HUES6 (cell line): Measurements from ENCODE around the gene GRHL3.
A peak's percentile ranks its signal among the peaks of the same experiment; 100 is the strongest.
"Not testable (repeated sequence)": the region's sequence is repeated elsewhere in the genome, so short reads cannot be mapped to it uniquely, and the experiment has no call there.

Source experiments
- H3K27ac ChIP-seq: 2 replicates; pipeline ENCODE4 v1.7.0; 2013; ENCODE audit warnings: low read depth, mild to moderate bottlenecking, low read length, inconsistent platforms
- H3K27me3 ChIP-seq: 2 replicates; pipeline ENCODE4 v1.6.1; 2013; ENCODE audit warnings: low read length; ENCODE audit not compliant: control insufficient read depth, insufficient read depth
- H3K36me3 ChIP-seq: 2 replicates; pipeline ENCODE4 v1.6.1; 2013; ENCODE audit warnings: low read length; ENCODE audit not compliant: control insufficient read depth, insufficient read depth
- H3K4me1 ChIP-seq: 2 replicates; pipeline ENCODE4 v1.6.1; 2013; ENCODE audit warnings: low read length; ENCODE audit not compliant: control insufficient read depth, insufficient read depth
- H3K4me3 ChIP-seq: 2 replicates; pipeline ENCODE4 v1.5.1; 2013; ENCODE audit warnings: low read depth, low read length
- H3K9ac ChIP-seq: one replicate; pipeline ENCODE4 v1.6.1; 2013; ENCODE audit warnings: mild to moderate bottlenecking, low read length
- H3K9me3 ChIP-seq: 2 replicates; pipeline ENCODE4 v1.6.1; 2013; ENCODE audit warnings: low read depth, low read length; ENCODE audit not compliant: control insufficient read depth, insufficient read depth

GRHL3 gene

DNA sequence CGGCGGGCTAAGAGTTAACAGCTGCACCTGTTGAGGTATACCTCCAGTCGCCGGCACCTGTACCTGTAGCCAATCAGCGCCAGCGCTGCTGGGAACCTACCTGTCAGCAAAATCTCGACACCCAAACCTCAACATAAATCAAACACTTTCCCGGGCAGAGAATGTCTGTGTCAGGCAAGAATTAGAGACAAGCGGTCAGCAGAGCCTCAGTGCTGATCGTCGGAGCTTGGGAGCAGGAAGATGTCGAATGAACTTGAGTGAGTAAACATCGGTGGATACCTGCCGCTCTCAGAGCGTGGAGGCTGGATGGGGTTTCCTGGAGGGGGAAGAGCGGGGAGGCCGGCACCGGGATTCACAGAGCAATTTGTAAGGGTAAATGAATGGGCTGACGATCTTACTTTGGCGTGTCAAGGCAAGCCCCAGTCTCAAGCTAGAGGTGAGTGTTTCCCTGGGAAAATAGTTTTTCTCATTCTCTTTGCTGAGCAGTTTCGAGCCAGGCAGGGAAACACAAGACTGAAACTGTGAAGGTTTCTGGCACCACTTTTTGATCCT lies at the start of gene GRHL3:
Gene GRHL3, plus strand, starts transcription at position 46 of the 552 bp plus-strand sequence. Its CDS starts 195 bp downstream, at position 241.
- peaks cover 58% of the 10 kb centered on the region for H3K4me1 ChIP-seq
- H3K9ac ChIP-seq: peak within 1 kb of the TSS; percentile 91
- H3K27me3 ChIP-seq: peaks cover 32% of the 10 kb centered on the region

DNA sequence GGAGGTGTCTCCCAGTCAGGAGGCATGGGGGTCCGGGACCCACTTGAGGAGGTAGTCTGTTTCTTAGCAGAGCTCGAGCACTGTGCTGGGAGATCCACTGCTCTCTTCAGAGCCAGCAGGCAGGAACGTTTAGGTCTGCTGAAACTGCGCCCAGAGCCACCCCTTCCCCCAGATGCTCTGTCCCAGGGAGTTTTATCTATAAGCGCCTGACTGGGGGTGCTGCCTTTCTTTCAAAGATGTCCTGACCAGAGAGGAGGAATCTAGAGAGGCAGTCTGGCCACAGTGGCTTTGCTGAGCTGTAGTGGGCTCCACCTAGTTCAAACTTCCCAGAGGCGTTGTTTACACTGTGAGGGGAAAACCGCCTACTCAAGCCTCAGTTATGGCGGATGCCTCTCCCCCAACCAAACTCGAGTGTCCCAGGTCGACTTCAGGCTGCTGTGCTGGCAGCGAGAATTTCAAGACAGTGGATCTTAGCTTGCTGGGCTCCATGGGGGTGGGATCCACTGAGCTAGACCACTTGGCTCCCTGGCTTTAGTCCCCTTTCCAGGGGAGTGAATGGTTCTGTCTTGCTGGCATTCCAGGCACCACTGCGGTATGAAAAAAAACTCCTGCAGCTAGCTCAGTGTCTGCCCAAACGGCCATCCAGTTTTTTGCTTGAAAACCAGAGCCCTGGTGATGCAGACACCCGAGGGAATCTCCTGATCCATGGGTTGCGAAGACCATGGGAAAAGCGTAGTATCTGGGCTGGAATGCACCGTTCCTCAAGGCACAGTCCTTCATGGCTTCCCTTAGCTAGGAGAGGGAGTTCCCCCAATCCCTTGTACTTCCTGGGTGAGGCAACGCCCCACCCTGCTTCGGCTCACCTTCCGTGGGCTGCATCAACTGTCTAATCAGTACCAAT lies 44.7 kb upstream of the GRHL3 start:
- H3K27ac ChIP-seq, H3K27me3 ChIP-seq, H3K9me3 ChIP-seq, H3K9ac ChIP-seq, H3K4me1 ChIP-seq, H3K4me3 ChIP-seq, H3K36me3 ChIP-seq: not testable (repeated sequence)

More for the DNA sequence above, at the start of gene GRHL3:
- H3K4me3 ChIP-seq: peak within 1 kb of the TSS; percentile 64
- no peaks in the 10 kb centered on the region for H3K36me3 ChIP-seq
- H3K9me3 ChIP-seq: no peaks in the 10 kb centered on the region
- H3K27ac ChIP-seq: no peak within 1 kb of the TSS

DNA sequence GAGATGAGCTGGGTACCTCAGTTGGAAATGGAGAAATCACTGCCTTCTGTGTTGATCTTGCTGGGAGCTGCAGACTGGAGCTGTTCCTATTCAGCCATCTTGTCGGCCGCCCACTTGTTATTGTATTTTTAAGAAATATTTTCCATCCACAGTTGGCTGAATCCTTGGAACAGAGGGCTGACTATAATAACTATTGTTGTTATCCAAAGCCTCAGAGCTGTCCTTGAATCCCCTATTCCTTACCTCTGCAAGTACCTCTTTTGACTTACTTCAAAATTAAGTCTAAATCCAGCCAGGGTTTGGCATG lies 44.1 kb upstream of the GRHL3 start:
- Histone ChIP-seq H3K27ac (no peak overlapping the region), H3K4me3 (no peak overlapping the region), H3K27me3 (no peaks in the 10 kb centered on the region), H3K9me3 (0 out of 2 replicates have a peak, but pooled peaks cover 2% of the 10 kb centered on the region), H3K4me1 (no peaks in the 10 kb centered on the region), H3K9ac (no peak overlapping the region), H3K36me3 (no peaks in the 10 kb centered on the region)

DNA sequence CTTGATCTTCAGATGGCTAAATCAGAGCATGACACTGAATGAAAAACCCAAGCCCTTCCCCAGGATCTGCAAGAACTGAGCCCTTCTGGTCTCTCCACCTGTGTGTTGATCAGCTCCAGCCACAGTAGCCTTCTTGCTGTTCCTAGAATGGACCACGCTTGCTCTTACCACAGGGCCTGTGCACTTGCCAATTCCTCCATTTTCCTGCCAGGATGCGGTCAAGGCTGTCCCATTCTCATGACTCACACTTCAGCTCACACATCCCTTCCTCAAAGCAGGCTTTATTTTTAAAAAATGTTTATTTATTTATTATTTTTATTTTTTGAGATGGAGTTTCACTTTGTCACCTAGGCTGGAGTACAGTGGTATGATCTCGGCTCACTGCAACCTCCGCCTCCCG lies 43.6 kb upstream of the GRHL3 start:
- Histone ChIP-seq H3K36me3 (no peaks in the 10 kb centered on the region), H3K27ac (no peak overlapping the region), H3K4me1 (no peaks in the 10 kb centered on the region), H3K9me3 (0 out of 2 replicates have a peak, but pooled peaks cover 2% of the 10 kb centered on the region), H3K4me3 (no peak overlapping the region), H3K27me3 (no peaks in the 10 kb centered on the region), H3K9ac (no peak overlapping the region)

DNA sequence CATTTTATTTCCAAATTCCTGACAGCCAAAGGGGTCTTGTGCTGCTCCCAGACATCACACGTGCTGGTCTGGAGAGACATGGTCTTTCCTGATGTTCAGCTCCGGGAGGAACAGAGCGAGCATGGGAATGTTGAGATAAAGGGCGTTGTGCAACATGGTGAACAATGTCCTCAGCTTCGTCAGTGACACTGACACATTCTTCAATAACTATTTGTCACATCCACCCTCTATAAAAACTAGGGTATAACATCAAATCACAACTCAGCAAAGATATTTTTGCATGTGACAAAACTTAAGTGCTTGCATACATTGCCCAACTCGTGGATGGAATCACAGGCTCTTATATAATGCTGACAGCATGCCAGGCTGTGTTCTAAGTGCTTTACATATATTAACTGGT lies 42.4 kb upstream of the GRHL3 start:
- Histone ChIP-seq H3K9ac (no peak overlapping the region), H3K27ac (no peak overlapping the region), H3K36me3 (no peaks in the 10 kb centered on the region), H3K27me3 (no peaks in the 10 kb centered on the region), H3K4me1 (no peaks in the 10 kb centered on the region), H3K9me3 (0 out of 2 replicates have a peak, but pooled peaks cover 2% of the 10 kb centered on the region), H3K4me3 (no peak overlapping the region)

DNA sequence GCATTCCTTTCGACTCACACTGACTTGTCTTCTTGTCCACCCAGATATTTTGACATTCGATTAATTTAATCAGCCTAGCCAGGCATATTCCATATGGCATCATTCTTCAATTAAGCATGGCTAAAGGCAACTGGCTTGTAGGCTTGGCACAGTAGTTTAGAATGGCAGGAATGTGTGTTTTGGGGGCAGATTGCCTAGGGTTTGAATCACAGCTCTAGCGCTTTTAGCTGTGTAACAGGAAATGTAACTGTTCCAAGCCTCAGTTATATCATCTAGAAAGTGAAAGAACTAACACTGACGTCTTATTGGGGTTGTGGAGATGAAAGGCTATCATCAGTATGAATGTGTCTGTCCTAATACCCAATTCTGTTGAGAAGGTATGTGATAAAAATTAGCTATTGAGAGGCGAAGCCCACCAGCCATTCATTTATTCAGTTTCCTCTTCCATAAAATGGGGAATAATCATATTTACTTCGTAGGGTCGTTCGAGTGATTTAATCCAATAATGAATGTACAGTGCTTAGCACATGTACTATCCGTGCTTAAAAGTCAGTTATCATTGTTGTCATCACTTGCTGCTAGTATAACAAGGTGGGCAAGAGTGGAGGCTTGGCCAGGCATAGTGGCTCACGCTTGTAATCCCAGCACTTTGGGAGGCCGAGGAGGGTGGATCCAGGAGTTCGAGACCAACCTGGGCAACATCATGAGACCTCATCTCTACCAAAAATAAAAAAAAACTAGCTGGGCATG lies 41.6 kb upstream of the GRHL3 start:
- Histone ChIP-seq H3K4me3 (no peak overlapping the region), H3K27me3 (no peaks in the 10 kb centered on the region), H3K4me1 (no peaks in the 10 kb centered on the region), H3K9ac (no peak overlapping the region), H3K36me3 (no peaks in the 10 kb centered on the region), H3K27ac (no peak overlapping the region), H3K9me3 (0 out of 2 replicates have a peak, but pooled peaks cover 2% of the 10 kb centered on the region)

DNA sequence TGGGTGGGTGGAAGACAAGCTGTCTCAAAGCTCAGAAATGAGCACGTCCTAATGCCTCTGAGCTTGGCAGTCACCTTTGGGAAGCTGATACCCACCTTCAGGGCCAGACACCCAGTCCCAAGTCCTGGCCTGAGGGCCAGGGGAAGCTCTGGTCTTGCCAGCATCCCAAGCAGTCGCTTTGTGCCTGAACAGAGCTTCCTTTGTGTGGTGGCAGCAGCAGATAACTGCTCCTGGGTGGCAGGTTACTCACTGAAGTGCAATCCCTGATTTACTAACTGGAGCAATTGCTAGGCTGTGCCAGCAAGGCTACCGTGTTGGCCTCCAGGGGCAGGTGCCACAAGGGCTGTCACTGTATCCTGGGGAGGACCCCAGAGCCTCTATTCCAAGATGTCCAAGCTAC lies 40.4 kb upstream of the GRHL3 start:
- Histone ChIP-seq H3K9me3 (0 out of 2 replicates have a peak, but pooled peaks cover 2% of the 10 kb centered on the region), H3K4me3 (no peak overlapping the region), H3K27ac (no peak overlapping the region), H3K4me1 (no peaks in the 10 kb centered on the region), H3K27me3 (no peaks in the 10 kb centered on the region), H3K9ac (no peak overlapping the region), H3K36me3 (no peaks in the 10 kb centered on the region)

DNA sequence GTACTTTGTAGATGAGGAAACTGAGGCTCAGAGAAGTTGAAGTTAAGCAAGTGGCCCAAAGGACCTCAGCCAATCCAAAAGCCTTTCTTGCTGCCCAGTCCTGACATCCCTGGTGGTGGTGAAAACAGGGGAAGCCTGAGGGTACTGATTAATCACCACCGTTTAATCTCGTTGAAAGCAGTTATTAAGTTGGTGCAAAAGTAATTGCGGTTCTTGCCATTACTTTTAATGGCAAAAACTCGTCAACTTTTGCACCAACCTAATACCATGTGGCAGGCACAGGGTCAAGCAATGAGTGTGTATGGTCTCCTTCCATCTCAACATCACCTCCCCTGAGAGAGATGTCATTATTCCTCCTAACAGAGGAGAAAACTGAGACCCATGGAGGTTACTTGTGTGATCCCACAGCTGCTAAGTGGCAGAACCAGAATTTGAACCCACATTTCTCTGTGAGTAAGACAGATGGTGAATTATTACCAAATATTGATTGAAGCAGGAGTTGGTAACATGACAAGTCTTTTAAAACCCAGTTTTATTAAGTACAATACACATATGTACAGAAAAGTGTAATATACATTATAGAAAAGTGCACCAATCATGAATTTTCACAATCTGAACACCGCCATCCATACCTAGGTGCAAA lies 39.4 kb upstream of the GRHL3 start:
- Histone ChIP-seq H3K9me3 (0 out of 2 replicates have a peak, but pooled peaks cover 2% of the 10 kb centered on the region), H3K27ac (no peak overlapping the region), H3K4me1 (no peaks in the 10 kb centered on the region), H3K36me3 (no peaks in the 10 kb centered on the region), H3K27me3 (no peaks in the 10 kb centered on the region), H3K9ac (no peak overlapping the region), H3K4me3 (no peak overlapping the region)

DNA sequence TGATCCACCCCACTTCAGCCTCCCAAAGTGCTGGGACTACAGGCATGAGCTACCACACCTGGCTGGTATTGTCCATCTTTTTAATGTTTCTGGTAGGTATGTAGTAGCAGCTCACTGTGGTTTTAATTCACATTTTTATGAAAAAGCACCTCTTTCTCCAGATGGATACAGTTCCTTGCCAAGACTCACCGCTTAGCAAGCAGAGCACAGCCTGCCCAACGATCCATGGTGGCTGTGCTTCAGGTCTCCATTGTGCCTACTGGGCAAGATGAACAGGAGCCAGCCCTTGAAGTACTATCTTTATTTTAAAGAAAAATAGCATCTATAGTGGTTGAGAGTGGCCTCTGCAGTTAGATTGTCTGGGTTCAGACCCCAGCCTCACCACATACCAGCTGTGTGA lies 37.6 kb upstream of the GRHL3 start:
- H3K9ac ChIP-seq: no peak overlapping the region
- H3K36me3 ChIP-seq: no peaks in the 10 kb centered on the region
- no peaks in the 10 kb centered on the region for H3K9me3 ChIP-seq
- H3K4me3 ChIP-seq: no peak overlapping the region
- no peak overlapping the region for H3K27ac ChIP-seq
- H3K4me1 ChIP-seq: peaks cover 5% of the 10 kb centered on the region
- H3K27me3 ChIP-seq: no peaks in the 10 kb centered on the region

DNA sequence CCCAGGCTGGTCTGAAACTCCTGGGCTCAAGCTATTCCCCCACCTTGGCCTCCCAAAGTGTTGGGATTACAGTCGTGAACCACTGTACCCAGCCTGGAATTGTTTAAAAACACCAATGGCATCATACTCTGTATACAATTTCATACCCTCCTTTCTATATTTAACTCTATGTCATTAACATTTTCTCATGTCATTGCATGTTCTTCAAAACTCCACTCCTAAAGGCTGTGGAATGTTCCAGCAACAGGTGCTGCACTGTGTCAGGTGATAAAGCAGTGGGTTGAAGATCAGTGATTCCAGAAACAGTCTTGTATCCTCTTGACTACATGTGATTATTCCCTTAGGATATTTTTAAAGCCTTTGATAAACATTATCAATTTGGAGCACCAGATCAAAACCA lies 36.7 kb upstream of the GRHL3 start:
- Histone ChIP-seq H3K27me3 (no peaks in the 10 kb centered on the region), H3K9ac (no peak overlapping the region), H3K4me3 (no peak overlapping the region), H3K9me3 (no peaks in the 10 kb centered on the region), H3K36me3 (no peaks in the 10 kb centered on the region), H3K4me1 (peaks cover 8% of the 10 kb centered on the region), H3K27ac (no peak overlapping the region)
